Measurements from ENCODE around the gene KRTAP5-5. TPM values are rescaled to one million over a fixed set of nuclear protein-coding genes. Genes with fewer than 3 reads are reported as not detected.

The KRTAP5-5 gene
- total RNA-seq, 1 donor from 2014 or later, result not detected

- H3K4me1 ChIP-seq, result no peaks in the 10 kb centered on the region
- TF ChIP-seq CTCF (IDR thresholded peaks at IDR 0.05), result no peak
- no peak for ATAC-seq
- intact Hi-C loops (cut with DNase I), result no loop called here
- no peak within 1 kb of the TSS for H3K27ac ChIP-seq
- H3K36me3 ChIP-seq, result no peaks in the 10 kb centered on the region
- no peaks in the 10 kb centered on the region for H3K27me3 ChIP-seq
- no peak within 1 kb of the TSS for H3K4me3 ChIP-seq
- DNase-seq, result no peak
- no peaks in the 10 kb centered on the region for H3K9me3 ChIP-seq
These were observed 21.2 kb upstream of the KRTAP5-5 start, which contains the start of gene KRTAP5-3 for GRCh38 chr11:1608363-1608762. TSS of gene KRTAP5-3 (minus strand) at chr11:1608463. CDS start at chr11:1608385, 78 bp downstream.

GRCh38 chr11:1618231-1618630 lies 11.3 kb upstream of the KRTAP5-5 start:
- no peak overlapping the region for H3K27ac ChIP-seq
- ATAC-seq (no peak), DNase-seq (no peak)
- H3K9me3 ChIP-seq, result no peaks in the 10 kb centered on the region
- H3K36me3 ChIP-seq, result no peaks in the 10 kb centered on the region
- no peaks in the 10 kb centered on the region for H3K4me1 ChIP-seq
- intact Hi-C loops (cut with DNase I), result no loop called here
- peaks cover 25% of the 10 kb centered on the region for H3K27me3 ChIP-seq
- no peak for TF ChIP-seq CTCF (IDR thresholded peaks at IDR 0.05)
- H3K4me3 ChIP-seq, result no peak overlapping the region

GRCh38 chr11:1619449-1619848 lies 10.1 kb upstream of the KRTAP5-5 start:
- DNase-seq (no peak), ATAC-seq (peak; percentile 19)
- Histone ChIP-seq H3K27ac (no peak overlapping the region), H3K4me3 (no peak overlapping the region), H3K27me3 (peaks cover 25% of the 10 kb centered on the region), H3K9me3 (no peaks in the 10 kb centered on the region), H3K36me3 (no peaks in the 10 kb centered on the region), H3K4me1 (no peaks in the 10 kb centered on the region)
- no peak for TF ChIP-seq CTCF (IDR thresholded peaks at IDR 0.05)
- intact Hi-C loops (cut with DNase I), result no loop called here

- intact Hi-C loops (cut with DNase I), result no loop called here
- Histone ChIP-seq H3K27me3 (peaks cover 7% of the 10 kb centered on the region), H3K27ac (no peak within 1 kb of the TSS), H3K36me3 (no peaks in the 10 kb centered on the region), H3K4me3 (no peak within 1 kb of the TSS), H3K9me3 (no peaks in the 10 kb centered on the region), H3K4me1 (no peaks in the 10 kb centered on the region)
- TF ChIP-seq CTCF (IDR thresholded peaks at IDR 0.05), result no peak
- ATAC-seq, result no peak
- no peak for DNase-seq
These were observed 7.5 kb upstream of the KRTAP5-5 start, which contains the start of gene KRTAP5-4 for GRCh38 chr11:1622086-1622485. TSS of gene KRTAP5-4 (minus strand) at chr11:1622138. CDS start at chr11:1622093, 45 bp downstream.

GRCh38 chr11:1623716-1624115 lies 5.9 kb upstream of the KRTAP5-5 start:
- no peak for TF ChIP-seq CTCF (IDR thresholded peaks at IDR 0.05)
- Histone ChIP-seq H3K4me3 (no peak overlapping the region), H3K9me3 (no peaks in the 10 kb centered on the region), H3K27ac (no peak overlapping the region), H3K4me1 (no peaks in the 10 kb centered on the region), H3K27me3 (peaks cover 5% of the 10 kb centered on the region), H3K36me3 (no peaks in the 10 kb centered on the region)
- peak; percentile 21 for ATAC-seq
- DNase-seq, result no peak
- intact Hi-C loops (cut with DNase I), result no loop called here

GRCh38 chr11:1624621-1625020 lies 5.0 kb upstream of the KRTAP5-5 start:
- ATAC-seq (no peak), DNase-seq (no peak)
- Histone ChIP-seq H3K27me3 (peaks cover 4% of the 10 kb centered on the region), H3K27ac (no peak overlapping the region), H3K36me3 (no peaks in the 10 kb centered on the region), H3K9me3 (no peaks in the 10 kb centered on the region), H3K4me1 (no peaks in the 10 kb centered on the region), H3K4me3 (no peak overlapping the region)
- TF ChIP-seq CTCF (IDR thresholded peaks at IDR 0.05), result no peak
- intact Hi-C loops (cut with DNase I), result no loop called here

All from upper lobe of right lung (tissue), 1 donor.